Stomach (tissue), 4 donors: ENCODE data around the gene SGMS1.

Source experiments
- CTCF ChIP-seq, 7 experiments: fragments of 450-650 bp in 4 of 7; fragments of 200-600 bp in 3 of 7; sonication (generic) in 3 of 7; IDR thresholded peaks; one replicate each; pipeline ENCODE4 v1.5.1; 2016 to 2019; ENCODE audit warnings: antibody characterized with exemption in 7 of 7, control low read depth in 2 of 7, mild to moderate bottlenecking in 1 of 7
- EP300 ChIP-seq: sonication (generic); formaldehyde crosslinking; IDR thresholded peaks from one replicate; pipeline ENCODE4 v1.6.1; 2017; ENCODE audit warnings: antibody characterized with exemption
- POLR2A ChIP-seq, 4 donors: fragments of 450-650 bp; IDR thresholded peaks; one replicate each; pipeline ENCODE4 v1.6.1; 2016; ENCODE audit warnings: antibody characterized with exemption in 4 of 4, control low read depth in 2 of 4, mild to moderate bottlenecking in 1 of 4, moderate library complexity in 1 of 4
- POLR2AphosphoS5 ChIP-seq, 3 donors: sonication (generic); formaldehyde crosslinking; IDR thresholded peaks; one replicate each; pipeline ENCODE4 v1.6.1; 2016; ENCODE audit warnings: antibody characterized with exemption in 3 of 3

GRCh38 chr10:50309342-50309741 lies 314.4 kb downstream of the SGMS1 start:
- TF ChIP-seq CTCF (IDR thresholded peaks at IDR 0.05) (no peak), POLR2A (IDR thresholded peaks at IDR 0.05) (no peak), POLR2AphosphoS5 (IDR thresholded peaks at IDR 0.05) (no peak), EP300 (no peak)
